Sigmoid colon (tissue), 7 donors: ENCODE measurements around the gene MNT. TPM values are rescaled to one million over a fixed set of nuclear protein-coding genes. Genes with fewer than 3 reads are reported as not detected.

Experiments
- DNase-seq: peaks from one replicate; pipeline ENCODE4 v3.0.0-alpha.2; 2019
- H3K27ac ChIP-seq, 4 donors: fragments of 200-600 bp; sonication (generic); one replicate each; pipeline ENCODE4 v1.5.1; 2016 to 2019; ENCODE audit warnings: mild to moderate bottlenecking in 1 of 4
- H3K27me3 ChIP-seq, 3 donors: fragments of 200-600 bp; sonication (generic); one replicate each; pipeline ENCODE4 v1.5.1; 2019; ENCODE audit warnings: mild to moderate bottlenecking in 1 of 3
- H3K36me3 ChIP-seq, 4 donors: fragments of 200-600 bp; sonication (generic); one replicate each; pipeline ENCODE4 v1.5.1; 2016 to 2019
- H3K4me1 ChIP-seq, 4 donors: fragments of 200-600 bp; sonication (generic); one replicate each; pipeline ENCODE4 v1.5.1; 2017 to 2019
- H3K4me3 ChIP-seq, 4 donors: fragments of 200-600 bp; sonication (generic); one replicate each; pipeline ENCODE4 v1.5.1; 2017 to 2019; ENCODE audit warnings: mild to moderate bottlenecking in 2 of 4, moderate library complexity in 1 of 4
- H3K9me3 ChIP-seq, 4 donors: fragments of 200-600 bp in 3 of 4; sonication (generic) in 3 of 4; one replicate each; pipeline versions ENCODE4 v1.5.1 to v1.6.1; 2013 to 2019
- EP300 ChIP-seq, 4 donors: sonication (generic); formaldehyde crosslinking; IDR thresholded peaks; one replicate each; pipeline ENCODE4 v1.6.1; 2017; ENCODE audit warnings: antibody characterized with exemption in 4 of 4
- POLR2A ChIP-seq, 2 donors: fragments of 450-650 bp; IDR thresholded peaks; one replicate each; pipeline ENCODE4 v1.6.1; 2016; ENCODE audit warnings: antibody characterized with exemption in 2 of 2, mild to moderate bottlenecking in 2 of 2, moderate library complexity in 2 of 2
- POLR2AphosphoS5 ChIP-seq, 4 donors: sonication (generic); formaldehyde crosslinking; IDR thresholded peaks; one replicate each; pipeline ENCODE4 v1.6.1; 2017; ENCODE audit warnings: antibody characterized with exemption in 4 of 4
- WGBS, 2 donors: extraction: QIAGEN DNeasy Blood & Tissue Kit; methylation state at CpG; one replicate each; pipeline ENCODE4 v1.1.7; 2013; 5-methylcytosine and 5-hydroxymethylcytosine counted together
- intact Hi-C: fragments of 100-400 bp; cut with DNase I; formaldehyde crosslinking; loops from one replicate; pipeline ENCODE4 v1.15.1; 2023
- polyA plus RNA-seq, 3 donors: library from polyadenylated mRNA; stranded (reverse); fragments of 200-250 nt; gene quantifications; one replicate each; pipeline ENCODE4 v1.2.3, GENCODE V29; 2013
- total RNA-seq, 4 donors: library from RNA; depleted of rRNA; stranded (reverse); fragments of >200 nt; gene quantifications; one replicate each; pipeline ENCODE4 v1.1.0, GENCODE V29; 2016
- TF ChIP-seq, protein P1 (sequence below), 4 experiments: fragments of 450-650 bp in 3 of 4; fragments of 200-600 bp in 1 of 4; IDR thresholded peaks; one replicate each; pipeline ENCODE4 v1.5.1; 2016 to 2019; ENCODE audit warnings: antibody characterized with exemption in 4 of 4, mild to moderate bottlenecking in 3 of 4, moderate library complexity in 2 of 4
- donor health status: healthy with polysubstance abuse.
- donor health status: Bipolar disorder and iron deficiency.
- donor health status: healthy.

Gene MNT
- total and polyA plus RNA-seq, 7 donors = 2.1 to 24.1 (median 7.7) TPM

GRCh38 chr17:2397247-2398171 is 3.4 kb downstream of the MNT start:
- H3K4me1 ChIP-seq = peaks cover 6 to 67% (median 50%) of the 10 kb centered on the region in 4 donors
- WGBS, 2 donors = 75 to 76% methylated on average over 12 of the region's 12 CpGs
- intact Hi-C loops = no loop called here
- H3K27me3 ChIP-seq = no peaks in the 10 kb centered on the region
- peak; percentile 68 for DNase-seq
- no peaks in the 10 kb centered on the region for H3K36me3 ChIP-seq
- H3K9me3 ChIP-seq = no peaks in the 10 kb centered on the region
- H3K4me3 ChIP-seq = peak overlapping the region; percentile 5 to 89 (median 48)
- peak overlapping the region; percentile 97 to 100 (median 98) for H3K27ac ChIP-seq
- TF ChIP-seq POLR2AphosphoS5 (IDR thresholded peaks at IDR 0.05) (no peak), EP300 (IDR thresholded peaks at IDR 0.05) (no peak), POLR2A (IDR thresholded peaks at IDR 0.05) (no peak)
- TF ChIP-seq, protein P1, sequence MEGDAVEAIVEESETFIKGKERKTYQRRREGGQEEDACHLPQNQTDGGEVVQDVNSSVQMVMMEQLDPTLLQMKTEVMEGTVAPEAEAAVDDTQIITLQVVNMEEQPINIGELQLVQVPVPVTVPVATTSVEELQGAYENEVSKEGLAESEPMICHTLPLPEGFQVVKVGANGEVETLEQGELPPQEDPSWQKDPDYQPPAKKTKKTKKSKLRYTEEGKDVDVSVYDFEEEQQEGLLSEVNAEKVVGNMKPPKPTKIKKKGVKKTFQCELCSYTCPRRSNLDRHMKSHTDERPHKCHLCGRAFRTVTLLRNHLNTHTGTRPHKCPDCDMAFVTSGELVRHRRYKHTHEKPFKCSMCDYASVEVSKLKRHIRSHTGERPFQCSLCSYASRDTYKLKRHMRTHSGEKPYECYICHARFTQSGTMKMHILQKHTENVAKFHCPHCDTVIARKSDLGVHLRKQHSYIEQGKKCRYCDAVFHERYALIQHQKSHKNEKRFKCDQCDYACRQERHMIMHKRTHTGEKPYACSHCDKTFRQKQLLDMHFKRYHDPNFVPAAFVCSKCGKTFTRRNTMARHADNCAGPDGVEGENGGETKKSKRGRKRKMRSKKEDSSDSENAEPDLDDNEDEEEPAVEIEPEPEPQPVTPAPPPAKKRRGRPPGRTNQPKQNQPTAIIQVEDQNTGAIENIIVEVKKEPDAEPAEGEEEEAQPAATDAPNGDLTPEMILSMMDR (IDR thresholded peaks at IDR 0.05) = no peak

DNA sequence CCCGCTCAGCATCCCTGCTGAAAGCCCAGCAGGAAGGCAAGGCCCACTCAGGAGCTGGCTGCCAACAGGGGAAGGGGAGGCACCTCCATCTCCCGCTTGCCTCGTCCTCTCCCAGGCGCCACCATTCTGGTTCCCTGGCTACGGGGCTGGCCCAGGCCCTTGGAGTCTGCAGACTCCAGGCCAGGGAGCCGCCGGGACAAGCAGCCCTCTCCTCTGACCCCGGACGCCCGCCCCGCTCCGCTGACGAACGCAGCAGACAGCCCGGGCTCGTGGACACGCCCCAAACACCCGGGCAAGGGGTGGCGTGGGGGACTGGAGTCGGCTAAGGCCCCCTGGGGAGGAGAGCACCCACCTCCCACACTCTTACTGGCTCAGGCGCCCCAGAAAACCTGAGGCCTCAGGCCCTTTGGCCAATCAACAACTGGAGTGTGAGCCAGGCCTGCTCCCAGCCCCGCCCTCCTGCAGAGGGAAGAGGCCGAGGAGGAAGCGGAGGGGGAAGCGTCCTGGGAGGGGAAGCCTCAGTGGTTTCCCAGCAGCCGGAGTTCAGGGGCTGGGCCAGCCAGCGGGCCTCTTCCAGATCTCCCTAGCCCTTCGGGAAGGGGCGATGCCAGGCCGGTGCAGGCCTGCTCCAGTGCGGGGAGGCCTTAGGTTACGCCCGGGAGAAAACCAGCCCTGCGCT is 4.2 kb downstream of the MNT start:
- H3K36me3 ChIP-seq = no peaks in the 10 kb centered on the region
- peak overlapping the region; percentile 97 to 100 (median 98) for H3K27ac ChIP-seq
- no peaks in the 10 kb centered on the region for H3K27me3 ChIP-seq
- DNase-seq = peak; percentile 99
- H3K4me1 ChIP-seq = peaks cover 6 to 69% (median 52%) of the 10 kb centered on the region in 4 donors
- intact Hi-C loops = no loop called here
- H3K9me3 ChIP-seq = no peaks in the 10 kb centered on the region
- TF ChIP-seq POLR2AphosphoS5 (IDR thresholded peaks at IDR 0.05) (peak; percentile 85 to 96 (median 87)), POLR2A (IDR thresholded peaks at IDR 0.05) (peak; percentile 59 to 70), EP300 (IDR thresholded peaks at IDR 0.05) (peak in 2 of 4 donors; percentile 31 to 66)
- TF ChIP-seq, protein P1 (IDR thresholded peaks at IDR 0.05) = no peak
- 6 to 7% methylated on average over 34 of the region's 34 CpGs for WGBS, 2 donors
- H3K4me3 ChIP-seq = peak overlapping the region; percentile 18 to 48 (median 31)

- no peaks in the 10 kb centered on the region for H3K9me3 ChIP-seq
- peak overlapping the region; percentile 18 to 48 (median 31) for H3K4me3 ChIP-seq
- peaks cover 6 to 74% (median 57%) of the 10 kb centered on the region in 4 donors for H3K4me1 ChIP-seq
- H3K27ac ChIP-seq = peak overlapping the region; percentile 97 to 100 (median 98)
- H3K36me3 ChIP-seq = no peaks in the 10 kb centered on the region
- intact Hi-C loops = no loop called here
- TF ChIP-seq POLR2A (IDR thresholded peaks at IDR 0.05) = no peak
- TF ChIP-seq, protein P1 (IDR thresholded peaks at IDR 0.05) = no peak
- TF ChIP-seq POLR2AphosphoS5 (IDR thresholded peaks at IDR 0.05) = no peak
- TF ChIP-seq EP300 (IDR thresholded peaks at IDR 0.05) = no peak
- H3K27me3 ChIP-seq = no peaks in the 10 kb centered on the region
- peak; percentile 67 for DNase-seq
- WGBS, 2 donors = 44 to 59% methylated on average over 7 of the region's 7 CpGs
Observed at GRCh38 chr17:2396192-2396567, 4.7 kb downstream of the MNT start.

GRCh38 chr17:2395258-2396181 is 5.3 kb downstream of the MNT start:
- WGBS, 2 donors = 73 to 80% methylated on average over 28 of the region's 28 CpGs
- Histone ChIP-seq H3K36me3 (no peaks in the 10 kb centered on the region), H3K27ac (peak overlapping the region; percentile 97 to 100 (median 98)), H3K4me3 (peak overlapping the region in 2 of 4 donors; percentile 26 to 48), H3K4me1 (peaks cover 3 to 81% (median 64%) of the 10 kb centered on the region in 4 donors), H3K27me3 (no peaks in the 10 kb centered on the region), H3K9me3 (no peaks in the 10 kb centered on the region)
- TF ChIP-seq, protein P1 (IDR thresholded peaks at IDR 0.05) = no peak
- no peak for TF ChIP-seq EP300 (IDR thresholded peaks at IDR 0.05)
- peak in 1 of 4 donors; percentile 22 for TF ChIP-seq POLR2AphosphoS5 (IDR thresholded peaks at IDR 0.05)
- TF ChIP-seq POLR2A (IDR thresholded peaks at IDR 0.05) = peak in 1 of 2 donors; percentile 34
- DNase-seq = peak; percentile 72
- intact Hi-C loops = no loop called here
